BE2C (cell line): ENCODE results near the gene RHEBL1.
A peak's percentile ranks its signal among the peaks of the same experiment; 100 is the strongest.

Experiments
- DNase-seq: peaks from one replicate; pipeline ENCODE4 v3.0.0-alpha.2; 2020
- H3K27me3 ChIP-seq: fragments of 250-450 bp; sonication (Bioruptor Pico); 2 replicates; pipeline ENCODE4 v1.5.1; 2020; ENCODE audit warnings: mild to moderate bottlenecking
- H3K36me3 ChIP-seq: fragments of 250-450 bp; sonication (Bioruptor Pico); 2 replicates; pipeline ENCODE4 v1.5.1; 2020; ENCODE audit warnings: mild to moderate bottlenecking
- H3K4me1 ChIP-seq: fragments of 250-450 bp; sonication (Bioruptor Pico); 2 replicates; pipeline ENCODE4 v1.5.1; 2020
- H3K4me3 ChIP-seq: 2 replicates; pipeline ENCODE4 v1.5.1; 2011; ENCODE audit warnings: low read depth, low read length
- H3K9me3 ChIP-seq: fragments of 250-450 bp; sonication (Bioruptor Pico); 2 replicates; pipeline ENCODE4 v1.5.1; 2020
- TF ChIP-seq, protein P1 (sequence below): IDR thresholded peaks from 2 replicates; pipeline ENCODE4 v1.5.1; 2012; ENCODE audit warnings: mild to moderate bottlenecking, low read depth, low read length

The RHEBL1 gene

DNA sequence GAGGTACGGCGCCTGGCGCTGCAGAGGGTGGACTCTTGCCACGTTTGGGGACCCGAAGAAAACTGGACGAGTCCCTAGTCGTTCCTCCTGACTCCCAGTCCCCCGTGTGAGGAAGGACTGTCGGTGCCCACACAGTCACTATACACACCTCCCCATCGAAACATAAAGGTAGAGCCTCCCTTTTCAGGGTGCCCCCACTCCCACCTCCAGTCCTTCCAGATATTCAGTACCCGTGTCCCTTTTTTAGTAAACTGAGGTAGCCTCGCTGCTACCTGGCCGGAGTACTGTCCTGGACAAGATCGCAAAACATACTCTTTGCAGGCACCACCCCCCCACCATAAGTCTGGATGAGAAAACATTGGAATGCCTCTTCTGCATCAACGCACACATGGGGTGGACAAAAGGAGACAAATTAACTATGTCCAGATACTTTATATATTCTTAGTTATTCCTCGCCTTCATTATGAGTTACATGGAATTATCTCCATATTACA, 8.6 kb downstream of the RHEBL1 start:
- H3K36me3 ChIP-seq = no peaks in the 10 kb centered on the region; the same call in 1 of the 2 replicates
- TF ChIP-seq, protein P1, sequence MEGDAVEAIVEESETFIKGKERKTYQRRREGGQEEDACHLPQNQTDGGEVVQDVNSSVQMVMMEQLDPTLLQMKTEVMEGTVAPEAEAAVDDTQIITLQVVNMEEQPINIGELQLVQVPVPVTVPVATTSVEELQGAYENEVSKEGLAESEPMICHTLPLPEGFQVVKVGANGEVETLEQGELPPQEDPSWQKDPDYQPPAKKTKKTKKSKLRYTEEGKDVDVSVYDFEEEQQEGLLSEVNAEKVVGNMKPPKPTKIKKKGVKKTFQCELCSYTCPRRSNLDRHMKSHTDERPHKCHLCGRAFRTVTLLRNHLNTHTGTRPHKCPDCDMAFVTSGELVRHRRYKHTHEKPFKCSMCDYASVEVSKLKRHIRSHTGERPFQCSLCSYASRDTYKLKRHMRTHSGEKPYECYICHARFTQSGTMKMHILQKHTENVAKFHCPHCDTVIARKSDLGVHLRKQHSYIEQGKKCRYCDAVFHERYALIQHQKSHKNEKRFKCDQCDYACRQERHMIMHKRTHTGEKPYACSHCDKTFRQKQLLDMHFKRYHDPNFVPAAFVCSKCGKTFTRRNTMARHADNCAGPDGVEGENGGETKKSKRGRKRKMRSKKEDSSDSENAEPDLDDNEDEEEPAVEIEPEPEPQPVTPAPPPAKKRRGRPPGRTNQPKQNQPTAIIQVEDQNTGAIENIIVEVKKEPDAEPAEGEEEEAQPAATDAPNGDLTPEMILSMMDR = no peak
- H3K4me3 ChIP-seq = peak overlapping the region; percentile 95
- no peaks in the 10 kb centered on the region for H3K27me3 ChIP-seq
- H3K4me1 ChIP-seq = no peaks in the 10 kb centered on the region; the same call in 1 of the 2 replicates
- no peak for DNase-seq
- no peaks in the 10 kb centered on the region for H3K9me3 ChIP-seq

DNA sequence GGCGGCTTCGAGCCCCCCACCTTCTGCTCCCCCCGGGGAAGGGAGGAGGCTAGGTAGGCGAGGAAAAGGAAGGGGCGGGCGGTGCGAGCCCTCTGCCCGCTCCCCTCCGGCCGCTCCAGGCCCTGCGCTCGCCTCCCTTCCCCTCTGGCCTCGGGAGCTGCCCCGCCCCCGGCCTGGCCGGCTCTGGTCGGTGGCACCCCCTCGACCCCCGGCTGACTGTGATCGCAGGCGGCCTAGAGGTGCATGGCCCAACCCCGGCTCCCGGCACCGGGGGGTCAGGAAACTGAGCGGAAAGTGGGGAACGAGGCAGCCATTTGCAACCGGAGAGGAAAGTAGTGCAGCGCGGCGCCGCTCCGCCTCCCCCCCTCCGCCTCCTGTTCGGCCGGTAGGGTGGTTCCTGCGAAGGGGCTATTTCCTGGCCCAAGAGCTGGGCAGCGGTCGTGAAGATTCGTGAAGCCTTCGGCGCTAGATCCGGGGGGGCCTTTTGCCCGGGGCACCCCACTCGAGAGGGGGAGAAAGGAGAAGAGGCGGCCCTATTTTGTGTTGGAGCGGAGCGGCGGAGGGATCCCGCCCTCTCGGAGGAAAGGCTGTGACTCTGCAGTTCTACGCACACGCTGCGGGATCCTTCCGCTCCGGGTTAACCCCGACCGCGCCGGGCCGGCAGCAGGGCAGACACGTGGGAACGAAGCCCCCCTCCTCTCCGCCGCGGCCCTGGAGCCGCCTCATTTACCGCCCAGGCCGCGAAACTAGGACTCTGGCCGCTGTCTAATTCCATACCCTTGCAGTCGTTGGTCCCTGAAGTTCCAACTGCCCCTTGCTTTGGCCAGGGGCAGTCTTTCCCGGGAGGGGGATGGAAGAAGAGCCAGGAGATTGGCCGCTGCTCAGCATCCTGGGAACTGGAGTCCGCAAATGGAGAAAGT, 9.3 kb downstream of the RHEBL1 start, which contains the start of gene KMT2D:
Gene KMT2D (minus strand): TSS at position 558 of the 920 bp plus-strand sequence. CDS start 5,470 bp downstream, outside the sequence.
- Histone ChIP-seq H3K4me1 (no peaks in the 10 kb centered on the region; the same call in 1 of the 2 replicates), H3K36me3 (peaks cover 4% of the 10 kb centered on the region), H3K4me3 (peak within 1 kb of the TSS; percentile 95), H3K9me3 (no peaks in the 10 kb centered on the region), H3K27me3 (no peaks in the 10 kb centered on the region)
- peak; percentile 94 for DNase-seq
- TF ChIP-seq, protein P1 = peak; percentile 32

DNA sequence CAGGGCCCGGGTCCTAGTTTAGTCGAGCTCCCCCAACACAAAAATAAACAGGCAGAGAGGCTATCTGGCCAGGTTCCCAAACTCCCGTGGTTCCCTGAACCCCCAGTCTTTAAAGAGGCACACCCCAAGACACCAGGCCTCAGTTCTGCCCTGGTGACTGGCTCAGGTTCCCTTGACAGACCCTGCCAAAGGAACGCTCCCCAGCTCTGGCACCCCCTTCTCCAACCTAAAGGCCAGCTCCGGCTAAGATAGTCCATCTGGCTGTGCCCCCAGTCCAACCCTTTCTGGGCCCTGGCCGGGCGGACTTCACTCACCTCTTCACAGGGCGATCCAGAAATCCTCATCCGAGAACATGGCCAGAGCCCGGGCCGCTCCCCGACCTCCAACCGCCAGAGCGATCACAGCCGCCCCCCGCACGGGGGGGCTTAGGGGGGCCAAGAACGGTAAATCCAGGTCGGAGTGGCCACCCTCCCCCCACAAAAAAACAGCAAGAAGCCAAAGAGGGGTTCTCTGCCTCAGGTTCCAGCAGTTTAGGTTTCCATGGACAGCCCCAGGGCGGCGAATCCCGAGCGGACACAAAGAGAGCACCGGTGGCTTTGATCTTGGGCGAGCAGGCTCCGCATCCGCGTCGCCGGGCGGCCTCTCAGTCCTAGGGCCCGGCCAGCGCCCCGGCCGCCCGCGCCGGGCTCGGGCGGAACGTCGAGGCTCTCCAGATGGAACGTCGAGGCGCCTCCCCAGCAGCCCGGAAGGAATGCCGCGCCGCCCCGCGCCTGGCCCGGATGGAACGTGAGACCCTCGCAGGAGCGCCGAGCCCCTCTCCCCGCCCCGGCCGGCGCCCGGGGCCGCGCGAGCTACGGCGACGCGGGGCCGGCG, 10.2 kb downstream of the RHEBL1 start:
- TF ChIP-seq, protein P1 = no peak
- Histone ChIP-seq H3K4me1 (no peaks in the 10 kb centered on the region; the same call in 1 of the 2 replicates), H3K27me3 (no peaks in the 10 kb centered on the region), H3K36me3 (peaks cover 13% of the 10 kb centered on the region), H3K9me3 (no peaks in the 10 kb centered on the region), H3K4me3 (peak overlapping the region; percentile 95)
- DNase-seq = no peak

DNA sequence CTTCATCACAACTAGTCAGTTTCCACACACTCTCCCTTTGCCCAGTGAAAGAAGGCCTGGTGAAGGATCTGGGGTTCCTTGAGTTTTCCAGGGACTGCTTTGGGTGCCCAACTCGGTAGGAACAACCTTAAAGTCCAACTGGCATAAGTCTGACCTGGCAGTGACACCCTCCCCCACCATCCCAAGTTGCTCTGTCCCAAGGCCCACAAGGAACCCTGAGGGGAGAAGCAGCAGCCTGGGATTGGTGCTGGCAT, 10.8 kb downstream of the RHEBL1 start:
- no peak for DNase-seq
- peak overlapping the region; percentile 95 for H3K4me3 ChIP-seq
- no peaks in the 10 kb centered on the region; the same call in 1 of the 2 replicates for H3K4me1 ChIP-seq
- TF ChIP-seq, protein P1 = no peak
- H3K27me3 ChIP-seq = no peaks in the 10 kb centered on the region
- H3K9me3 ChIP-seq = no peaks in the 10 kb centered on the region
- H3K36me3 ChIP-seq = peaks cover 19% of the 10 kb centered on the region

DNA sequence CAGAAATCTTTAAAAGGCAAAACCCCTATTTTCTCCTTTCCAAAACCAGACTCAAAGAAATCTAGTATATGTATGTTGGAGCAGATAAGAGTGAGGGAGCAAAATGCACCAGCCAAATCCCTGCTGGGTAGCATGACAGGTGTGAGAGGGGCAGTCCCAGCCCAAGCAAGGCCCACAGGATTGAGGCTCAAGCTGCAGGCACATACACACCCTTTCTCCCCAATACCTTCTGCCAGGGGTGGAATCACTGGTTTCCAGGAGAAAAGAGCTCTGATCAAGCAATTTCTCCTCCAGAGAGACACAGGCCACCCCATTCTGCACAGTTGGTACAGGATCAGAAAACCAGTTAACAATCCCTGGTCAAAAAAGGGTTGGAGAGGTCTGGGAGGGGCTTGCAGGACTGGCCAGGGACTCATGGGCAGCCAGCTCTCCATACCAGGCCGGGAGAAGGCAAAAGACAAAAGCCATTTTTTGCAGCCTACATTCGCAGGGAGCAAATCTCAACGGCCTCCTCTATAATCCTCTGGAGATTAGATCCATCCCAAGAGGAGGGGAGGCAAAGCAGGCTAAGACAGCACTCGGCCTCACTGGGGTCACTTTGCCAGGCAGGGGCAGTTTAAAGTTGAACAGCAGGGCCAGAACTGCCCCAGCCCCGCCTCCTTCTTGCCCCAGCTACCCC, 11.3 kb downstream of the RHEBL1 start:
- Histone ChIP-seq H3K4me3 (peak overlapping the region; percentile 95), H3K27me3 (no peaks in the 10 kb centered on the region), H3K36me3 (peaks cover 24% of the 10 kb centered on the region), H3K4me1 (no peaks in the 10 kb centered on the region; the same call in 1 of the 2 replicates), H3K9me3 (no peaks in the 10 kb centered on the region)
- no peak for DNase-seq
- TF ChIP-seq, protein P1 = no peak
